GM21717 (cell line): Measurements from ENCODE around the gene USH2A.

ENCODE experiments used
- ATAC-seq: cut with Tn5 transposase; IDR thresholded peaks from one replicate; pipeline ENCODE4 v1.9.1; 2021; ENCODE audit warnings: mild to moderate bottlenecking, moderate library complexity; ENCODE audit not compliant: unreplicated experiment

Gene USH2A

GRCh38 chr1:215971793-215972441 is 451.3 kb downstream of the USH2A start:
- no peak for ATAC-seq

- no peak for ATAC-seq
Measured at GRCh38 chr1:215970406-215970805, 452.8 kb downstream of the USH2A start.

DNA sequence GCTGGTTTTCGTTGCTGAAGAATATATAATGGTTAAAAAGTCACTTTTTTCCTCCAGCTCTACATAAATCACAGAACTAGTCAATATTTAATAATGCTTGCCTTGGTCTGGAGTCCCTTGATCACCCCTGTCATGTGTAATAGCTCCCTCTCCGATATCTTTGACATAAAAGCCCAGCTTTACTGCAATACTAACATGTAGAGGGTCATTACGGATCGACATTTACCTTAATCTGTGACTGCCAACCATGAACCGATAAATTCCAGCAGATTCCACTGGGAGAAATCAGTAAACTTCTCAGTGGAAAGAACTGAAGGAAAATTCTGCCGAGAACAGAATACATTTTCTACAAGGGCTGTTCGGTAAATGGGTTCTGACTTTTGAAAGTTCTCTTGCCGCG is 459.6 kb downstream of the USH2A start:
- no peak for ATAC-seq

GRCh38 chr1:215963040-215963439 is 460.2 kb downstream of the USH2A start:
- ATAC-seq = no peak

- no peak for ATAC-seq
Measured at GRCh38 chr1:215958841-215959240, 464.4 kb downstream of the USH2A start.

- no peak for ATAC-seq
Measured at GRCh38 chr1:215957663-215958062, 465.6 kb downstream of the USH2A start.

DNA sequence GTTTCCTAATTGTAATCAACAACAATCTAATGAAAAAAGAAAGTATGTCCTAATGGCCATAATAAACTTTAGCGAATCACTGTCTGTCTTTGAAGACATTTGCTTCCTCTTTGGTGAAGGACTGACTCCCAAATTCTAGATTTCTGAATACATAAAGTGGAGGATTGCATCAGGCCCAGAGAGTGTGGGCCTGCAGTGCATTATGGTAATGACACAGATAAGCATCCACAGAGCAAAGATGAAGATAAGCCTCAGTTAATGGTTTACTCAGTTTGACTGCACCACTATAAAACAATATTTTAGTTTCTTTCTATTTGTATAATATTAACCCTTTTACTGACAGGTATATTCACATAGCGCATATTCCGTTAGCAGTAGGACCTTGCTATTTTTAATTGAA is 490.7 kb downstream of the USH2A start:
- no peak for ATAC-seq

DNA sequence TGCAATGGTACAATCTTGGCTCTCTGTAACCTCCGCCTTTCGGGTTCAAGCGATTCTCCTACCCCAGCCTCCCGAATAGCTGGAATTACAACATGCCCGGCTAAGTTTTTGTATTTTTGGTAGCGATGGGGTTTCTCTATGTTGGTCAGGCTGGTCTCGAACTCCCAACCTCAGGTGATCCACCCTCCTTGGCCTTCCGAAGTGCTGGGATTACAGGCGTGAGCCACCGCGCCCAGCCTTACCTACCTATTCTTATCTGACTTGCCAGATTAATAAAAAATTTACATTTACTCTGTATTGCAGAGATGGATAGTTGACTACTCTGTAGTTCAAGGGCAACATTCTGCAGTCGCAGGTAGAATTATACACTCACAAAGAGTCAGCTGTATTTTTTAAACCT is 496.6 kb downstream of the USH2A start:
- ATAC-seq = no peak

- ATAC-seq = no peak
Measured at GRCh38 chr1:215923129-215923824, 500.0 kb downstream of the USH2A start.

GRCh38 chr1:215911406-215911968 is 511.8 kb downstream of the USH2A start:
- no peak for ATAC-seq

DNA sequence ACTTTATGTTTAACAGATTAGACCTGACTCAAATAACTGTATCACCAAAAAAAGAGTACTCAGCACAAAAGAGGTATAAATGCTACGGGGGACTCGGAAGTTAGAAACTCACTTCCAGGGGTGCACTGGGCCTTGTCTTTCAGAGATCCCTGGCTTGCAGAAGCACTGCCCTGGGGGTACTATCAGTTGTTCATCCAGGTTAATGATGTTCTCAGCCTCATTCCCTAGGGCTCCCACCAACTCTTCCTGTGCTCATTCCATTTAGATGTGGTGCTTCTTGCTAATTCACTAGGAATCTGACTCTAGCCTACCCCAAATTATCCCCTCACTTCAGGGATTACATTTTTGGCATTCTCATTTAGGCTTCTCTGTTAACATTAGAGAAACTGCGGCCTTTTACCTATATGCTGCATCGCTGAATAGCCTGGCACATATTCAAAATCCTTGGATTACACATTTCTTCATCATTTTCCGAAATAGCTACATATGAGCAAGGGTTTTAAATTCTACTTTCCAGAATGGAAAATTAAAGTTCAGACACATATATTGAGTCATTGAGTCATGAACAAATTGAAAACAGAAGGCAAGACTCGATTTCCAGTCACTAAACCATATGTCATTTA is 517.6 kb downstream of the USH2A start:
- ATAC-seq = no peak

- ATAC-seq = no peak
Measured at GRCh38 chr1:215900684-215901083, 522.6 kb downstream of the USH2A start.

DNA sequence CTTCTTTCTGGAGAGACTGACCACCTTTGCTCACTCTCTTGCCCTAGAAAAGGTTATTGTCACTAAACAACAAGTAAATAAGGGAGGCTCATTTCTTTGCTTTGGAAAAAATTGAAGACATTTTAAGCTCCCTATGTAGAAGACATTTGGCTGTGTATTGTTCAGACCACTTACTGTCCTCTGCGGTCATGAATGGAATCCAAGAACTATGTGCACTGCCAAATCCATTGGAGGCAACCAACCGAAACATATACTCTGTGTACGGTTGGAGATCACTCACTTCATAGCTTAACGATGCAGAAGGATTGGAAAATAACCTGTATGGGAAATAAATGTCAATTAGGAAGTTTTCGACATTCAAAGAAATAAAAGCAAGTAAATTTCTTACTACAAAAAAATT is 523.3 kb downstream of the USH2A start:
- ATAC-seq = no peak

DNA sequence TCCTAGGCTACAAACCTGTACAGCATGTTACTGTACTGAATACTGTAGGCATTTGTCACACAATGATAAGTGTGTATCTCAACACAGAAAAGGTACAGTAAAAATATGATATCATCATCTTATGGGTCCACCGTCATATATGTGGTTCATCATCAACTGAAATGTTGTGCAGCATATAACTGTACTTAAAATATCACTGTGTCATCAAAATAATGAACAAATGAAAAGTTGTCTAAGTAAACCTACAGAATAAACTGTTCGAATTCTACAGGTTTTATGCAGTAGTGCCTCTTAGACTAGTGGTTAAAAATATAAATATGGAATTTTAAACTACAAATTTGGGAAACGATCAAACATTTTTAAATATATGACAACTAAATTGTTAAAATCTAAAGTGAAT is 527.4 kb downstream of the USH2A start:
- no peak for ATAC-seq

DNA sequence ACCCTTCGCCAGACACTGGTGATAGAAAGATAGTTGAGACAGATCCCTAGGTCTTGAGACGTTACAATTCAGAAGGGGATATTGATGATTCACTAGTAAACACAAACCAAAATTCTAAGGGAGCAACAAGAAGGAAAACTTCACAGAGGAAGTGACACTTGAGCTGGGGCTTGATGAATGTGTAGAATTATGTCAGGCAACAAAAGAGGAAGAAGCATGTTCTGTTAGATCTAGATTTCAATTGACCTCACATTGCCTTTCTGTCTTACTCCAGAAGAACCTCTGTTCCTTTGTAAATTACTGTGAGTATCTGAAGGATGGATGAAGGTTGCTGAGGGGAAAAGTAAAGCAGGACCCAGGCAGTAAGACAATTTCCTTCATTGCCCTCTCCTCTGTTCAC is 528.0 kb downstream of the USH2A start:
- no peak for ATAC-seq

DNA sequence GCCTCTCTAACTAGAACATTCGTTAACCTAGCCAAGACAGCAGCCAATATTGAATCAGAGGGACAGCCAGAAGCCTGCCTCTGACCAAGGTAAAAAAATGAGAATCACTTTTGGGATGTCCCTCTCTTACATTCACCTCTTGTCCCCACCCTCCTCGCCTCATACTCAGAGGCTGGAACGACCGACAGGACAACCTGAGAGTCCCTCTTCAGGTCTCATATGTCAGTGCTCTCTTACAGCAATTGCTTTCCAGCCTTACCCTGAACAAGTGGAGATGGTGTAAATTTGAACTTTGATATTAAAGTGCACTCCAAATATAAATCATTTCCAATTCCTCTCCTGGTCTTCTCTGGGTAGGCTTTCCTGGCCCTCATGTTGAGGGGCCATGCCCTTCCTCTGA is 528.6 kb downstream of the USH2A start:
- ATAC-seq = no peak

- ATAC-seq = no peak
Measured at GRCh38 chr1:215891266-215892057, 531.8 kb downstream of the USH2A start.

GRCh38 chr1:215890438-215890837 is 532.8 kb downstream of the USH2A start:
- ATAC-seq = peak; percentile 86

GRCh38 chr1:215889871-215890270 is 533.4 kb downstream of the USH2A start:
- ATAC-seq = no peak

GRCh38 chr1:215888159-215888558 is 535.1 kb downstream of the USH2A start:
- no peak for ATAC-seq

DNA sequence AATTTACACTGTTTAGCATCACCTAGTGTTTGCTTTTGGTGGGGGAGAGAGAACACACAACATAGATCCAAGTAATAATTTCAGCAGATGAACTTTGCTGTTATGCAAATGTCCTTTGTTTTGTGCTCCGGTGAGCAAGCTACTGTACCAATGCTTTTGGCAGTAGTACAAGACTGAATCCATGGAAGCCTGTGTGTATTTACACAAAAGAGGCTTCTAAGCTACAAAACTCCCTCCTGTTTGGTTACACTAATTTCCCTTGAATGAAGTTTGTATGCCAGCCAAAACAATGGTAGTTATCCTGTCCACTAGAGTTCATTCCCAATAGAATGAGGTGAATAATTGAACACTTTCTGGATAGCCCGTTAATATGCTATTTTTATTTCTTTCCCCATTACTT is 535.6 kb downstream of the USH2A start:
- no peak for ATAC-seq
